HepG2 (cell line): ENCODE results near the gene RPL37A. TPM values are rescaled to one million over a fixed set of nuclear protein-coding genes. Genes with fewer than 3 reads are reported as not detected.
A peak's percentile ranks its signal among the peaks of the same experiment; 100 is the strongest.

Source experiments
- CHCHD3 ChIP-seq: sonication (generic); formaldehyde crosslinking; IDR thresholded peaks from 2 replicates; pipeline ENCODE4 v1.8.0; 2022; ENCODE audit warnings: mild to moderate bottlenecking, missing genetic modification reagents, moderate library complexity
- MAFG ChIP-seq: sonication (generic); formaldehyde crosslinking; IDR thresholded peaks from 2 replicates; pipeline ENCODE4 v1.5.1; 2020; ENCODE audit warnings: mild to moderate bottlenecking, missing genetic modification reagents
- NFE2L1 ChIP-seq: sonication (generic); formaldehyde crosslinking; IDR thresholded peaks from 2 replicates; pipeline ENCODE4 v1.4.0; 2020; ENCODE audit warnings: missing genetic modification reagents, mild to moderate bottlenecking, borderline replicate concordance
- PAF1 ChIP-seq: IDR thresholded peaks from 2 replicates; pipeline ENCODE4 v1.6.1; 2016; ENCODE audit warnings: missing genetic modification reagents, missing compliant biosample characterization
- POLR2AphosphoS5 ChIP-seq: IDR thresholded peaks from 2 replicates; pipeline ENCODE4 v1.6.1; 2012; ENCODE audit warnings: low read depth, low read length
- REPIN1 ChIP-seq: sonication (generic); formaldehyde crosslinking; IDR thresholded peaks from 2 replicates; pipeline ENCODE4 v1.8.0; 2022; ENCODE audit warnings: missing genetic modification reagents, low read depth, mild to moderate bottlenecking, borderline replicate concordance
- RNF2 ChIP-seq: fragments of 450-650 bp; conservative IDR thresholded peaks from 2 replicates; pipeline ENCODE4 v1.6.1; 2016; ENCODE audit warnings: low read depth
- XBP1 ChIP-seq: sonication (generic); formaldehyde crosslinking; IDR thresholded peaks from 2 replicates; pipeline ENCODE4 v1.5.0; 2020; ENCODE audit warnings: missing genetic modification reagents
- ZBTB3 ChIP-seq: sonication (generic); formaldehyde crosslinking; IDR thresholded peaks from 2 replicates; pipeline ENCODE4 v1.4.0; 2020; ENCODE audit warnings: low read depth, mild to moderate bottlenecking, moderate library complexity, missing genetic modification reagents, borderline replicate concordance
- ZNF530 ChIP-seq: sonication (generic); formaldehyde crosslinking; IDR thresholded peaks from 2 replicates; pipeline ENCODE4 v1.5.0; 2020; ENCODE audit warnings: low read depth, mild to moderate bottlenecking, missing genetic modification reagents
- ZNF569 ChIP-seq: sonication (generic); formaldehyde crosslinking; IDR thresholded peaks from 2 replicates; pipeline ENCODE4 v1.5.0; 2020; ENCODE audit warnings: mild to moderate bottlenecking, missing genetic modification reagents, moderate library complexity, borderline replicate concordance
- ZNF773 ChIP-seq: sonication (generic); formaldehyde crosslinking; IDR thresholded peaks from 2 replicates; pipeline ENCODE4 v1.4.0; 2020; ENCODE audit warnings: missing genetic modification reagents, borderline replicate concordance
- ZNF841 ChIP-seq: sonication (generic); formaldehyde crosslinking; IDR thresholded peaks from 2 replicates; pipeline ENCODE4 v1.8.1; 2023; ENCODE audit warnings: missing genetic modification reagents, borderline replicate concordance
- polyA plus RNA-seq, 8 experiments: library from polyadenylated mRNA; depleted of rRNA in 3 of 8; stranded (reverse) in 7 of 8; unstranded in 1 of 8; fragments of >200 nt; fragmentation: Illumina TruSeq in 4 of 8; extraction: Trizol in 4 of 8; gene quantifications; 2 replicates each; pipeline versions ENCODE4 v1.2.1 to v1.2.3, GENCODE V29; 2011 to 2016; ENCODE audit warnings: low read depth in 4 of 8, missing spikeins in 1 of 8, mixed read lengths in 1 of 8; ENCODE audit not compliant: insufficient read depth in 1 of 8
- total RNA-seq, 5 experiments: library from RNA; depleted of rRNA; stranded (reverse); fragments of >200 nt; fragmentation: Illumina TruSeq; extraction: Trizol; gene quantifications; 2 replicates each; pipeline ENCODE4 v1.2.3, GENCODE V29; 2016; ENCODE audit warnings: low read depth in 1 of 5
- TF ChIP-seq, protein P1 (sequence below): sonication (generic); formaldehyde crosslinking; IDR thresholded peaks from 2 replicates; pipeline ENCODE4 v1.5.0; 2020; ENCODE audit warnings: missing genetic modification reagents, mild to moderate bottlenecking, borderline replicate concordance
- TF ChIP-seq, protein P2 (sequence below): sonication (generic); formaldehyde crosslinking; conservative IDR thresholded peaks from 2 replicates; pipeline ENCODE4 v1.4.0; 2020; ENCODE audit warnings: mild to moderate bottlenecking, missing genetic modification reagents, moderate library complexity
- TF ChIP-seq, protein P3 (sequence below): IDR thresholded peaks from 2 replicates; pipeline ENCODE4 v1.4.0; 2020; ENCODE audit warnings: mild to moderate bottlenecking, missing genetic modification reagents
- TF ChIP-seq, protein P4 (sequence below): IDR thresholded peaks from 2 replicates; pipeline ENCODE4 v1.6.1; 2016; ENCODE audit warnings: low read depth, control low read depth
- TF ChIP-seq, protein P5 (sequence below): sonication (generic); formaldehyde crosslinking; IDR thresholded peaks from 2 replicates; pipeline ENCODE4 v1.4.0; 2020; ENCODE audit warnings: missing genetic modification reagents

The RPL37A gene
- total and polyA plus RNA-seq, 2 of the 13 experiments (the other 11 are each of a cell fraction or from before 2014, with no cell fraction given): 6,902 to 7,910 TPM

DNA sequence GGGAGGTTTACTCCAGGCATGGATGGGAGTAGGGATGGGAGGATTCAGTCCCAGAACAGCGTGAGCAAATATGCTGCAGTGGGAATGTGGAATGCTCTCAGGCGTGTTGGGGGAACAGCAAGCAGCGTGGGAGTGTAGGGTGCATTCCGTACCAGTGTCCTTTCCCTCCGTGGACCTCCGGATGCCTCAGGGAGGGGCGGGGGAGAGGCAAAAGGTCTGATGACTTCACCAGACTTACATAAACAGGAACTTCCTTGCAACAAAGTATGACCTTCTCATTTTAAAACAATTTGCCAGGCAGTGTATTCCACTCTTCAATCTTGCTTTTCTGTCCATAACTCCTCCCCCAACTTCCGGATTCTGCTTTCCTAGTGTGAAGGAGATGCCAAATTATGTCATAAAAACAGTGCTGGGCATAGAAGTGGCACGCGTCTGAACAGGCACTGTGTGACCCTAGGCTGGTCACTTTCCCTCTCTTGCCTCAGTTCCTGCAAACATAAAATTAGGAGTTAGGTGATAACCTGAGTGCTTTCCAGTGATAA lies 36.9 kb downstream of the RPL37A start (continued):
- TF ChIP-seq, protein P1, sequence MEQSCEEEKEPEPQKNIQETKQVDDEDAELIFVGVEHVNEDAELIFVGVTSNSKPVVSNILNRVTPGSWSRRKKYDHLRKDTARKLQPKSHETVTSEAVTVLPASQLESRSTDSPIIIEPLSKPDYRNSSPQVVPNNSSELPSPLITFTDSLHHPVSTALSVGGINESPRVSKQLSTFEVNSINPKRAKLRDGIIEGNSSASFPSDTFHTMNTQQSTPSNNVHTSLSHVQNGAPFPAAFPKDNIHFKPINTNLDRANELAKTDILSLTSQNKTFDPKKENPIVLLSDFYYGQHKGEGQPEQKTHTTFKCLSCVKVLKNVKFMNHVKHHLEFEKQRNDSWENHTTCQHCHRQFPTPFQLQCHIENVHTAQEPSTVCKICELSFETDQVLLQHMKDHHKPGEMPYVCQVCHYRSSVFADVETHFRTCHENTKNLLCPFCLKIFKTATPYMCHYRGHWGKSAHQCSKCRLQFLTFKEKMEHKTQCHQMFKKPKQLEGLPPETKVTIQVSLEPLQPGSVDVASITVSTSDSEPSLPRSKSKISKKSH (CRISPR knock-in tag): no peak
- TF ChIP-seq ZNF569 (CRISPR knock-in tag): no peak
- TF ChIP-seq PAF1 (CRISPR knock-in tag): no peak
- TF ChIP-seq MAFG (CRISPR knock-in tag): no peak
- TF ChIP-seq ZNF773 (CRISPR knock-in tag): no peak
- TF ChIP-seq, protein P2, sequence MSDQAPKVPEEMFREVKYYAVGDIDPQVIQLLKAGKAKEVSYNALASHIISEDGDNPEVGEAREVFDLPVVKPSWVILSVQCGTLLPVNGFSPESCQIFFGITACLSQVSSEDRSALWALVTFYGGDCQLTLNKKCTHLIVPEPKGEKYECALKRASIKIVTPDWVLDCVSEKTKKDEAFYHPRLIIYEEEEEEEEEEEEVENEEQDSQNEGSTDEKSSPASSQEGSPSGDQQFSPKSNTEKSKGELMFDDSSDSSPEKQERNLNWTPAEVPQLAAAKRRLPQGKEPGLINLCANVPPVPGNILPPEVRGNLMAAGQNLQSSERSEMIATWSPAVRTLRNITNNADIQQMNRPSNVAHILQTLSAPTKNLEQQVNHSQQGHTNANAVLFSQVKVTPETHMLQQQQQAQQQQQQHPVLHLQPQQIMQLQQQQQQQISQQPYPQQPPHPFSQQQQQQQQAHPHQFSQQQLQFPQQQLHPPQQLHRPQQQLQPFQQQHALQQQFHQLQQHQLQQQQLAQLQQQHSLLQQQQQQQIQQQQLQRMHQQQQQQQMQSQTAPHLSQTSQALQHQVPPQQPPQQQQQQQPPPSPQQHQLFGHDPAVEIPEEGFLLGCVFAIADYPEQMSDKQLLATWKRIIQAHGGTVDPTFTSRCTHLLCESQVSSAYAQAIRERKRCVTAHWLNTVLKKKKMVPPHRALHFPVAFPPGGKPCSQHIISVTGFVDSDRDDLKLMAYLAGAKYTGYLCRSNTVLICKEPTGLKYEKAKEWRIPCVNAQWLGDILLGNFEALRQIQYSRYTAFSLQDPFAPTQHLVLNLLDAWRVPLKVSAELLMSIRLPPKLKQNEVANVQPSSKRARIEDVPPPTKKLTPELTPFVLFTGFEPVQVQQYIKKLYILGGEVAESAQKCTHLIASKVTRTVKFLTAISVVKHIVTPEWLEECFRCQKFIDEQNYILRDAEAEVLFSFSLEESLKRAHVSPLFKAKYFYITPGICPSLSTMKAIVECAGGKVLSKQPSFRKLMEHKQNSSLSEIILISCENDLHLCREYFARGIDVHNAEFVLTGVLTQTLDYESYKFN (CRISPR knock-in tag): peak; percentile 77
- no peak for TF ChIP-seq CHCHD3
- no peak for TF ChIP-seq NFE2L1 (CRISPR knock-in tag)
- no peak for TF ChIP-seq RNF2
- TF ChIP-seq XBP1 (CRISPR knock-in tag): no peak
- no peak for TF ChIP-seq ZNF841
- no peak for TF ChIP-seq ZBTB3 (CRISPR knock-in tag)
- TF ChIP-seq, protein P3, sequence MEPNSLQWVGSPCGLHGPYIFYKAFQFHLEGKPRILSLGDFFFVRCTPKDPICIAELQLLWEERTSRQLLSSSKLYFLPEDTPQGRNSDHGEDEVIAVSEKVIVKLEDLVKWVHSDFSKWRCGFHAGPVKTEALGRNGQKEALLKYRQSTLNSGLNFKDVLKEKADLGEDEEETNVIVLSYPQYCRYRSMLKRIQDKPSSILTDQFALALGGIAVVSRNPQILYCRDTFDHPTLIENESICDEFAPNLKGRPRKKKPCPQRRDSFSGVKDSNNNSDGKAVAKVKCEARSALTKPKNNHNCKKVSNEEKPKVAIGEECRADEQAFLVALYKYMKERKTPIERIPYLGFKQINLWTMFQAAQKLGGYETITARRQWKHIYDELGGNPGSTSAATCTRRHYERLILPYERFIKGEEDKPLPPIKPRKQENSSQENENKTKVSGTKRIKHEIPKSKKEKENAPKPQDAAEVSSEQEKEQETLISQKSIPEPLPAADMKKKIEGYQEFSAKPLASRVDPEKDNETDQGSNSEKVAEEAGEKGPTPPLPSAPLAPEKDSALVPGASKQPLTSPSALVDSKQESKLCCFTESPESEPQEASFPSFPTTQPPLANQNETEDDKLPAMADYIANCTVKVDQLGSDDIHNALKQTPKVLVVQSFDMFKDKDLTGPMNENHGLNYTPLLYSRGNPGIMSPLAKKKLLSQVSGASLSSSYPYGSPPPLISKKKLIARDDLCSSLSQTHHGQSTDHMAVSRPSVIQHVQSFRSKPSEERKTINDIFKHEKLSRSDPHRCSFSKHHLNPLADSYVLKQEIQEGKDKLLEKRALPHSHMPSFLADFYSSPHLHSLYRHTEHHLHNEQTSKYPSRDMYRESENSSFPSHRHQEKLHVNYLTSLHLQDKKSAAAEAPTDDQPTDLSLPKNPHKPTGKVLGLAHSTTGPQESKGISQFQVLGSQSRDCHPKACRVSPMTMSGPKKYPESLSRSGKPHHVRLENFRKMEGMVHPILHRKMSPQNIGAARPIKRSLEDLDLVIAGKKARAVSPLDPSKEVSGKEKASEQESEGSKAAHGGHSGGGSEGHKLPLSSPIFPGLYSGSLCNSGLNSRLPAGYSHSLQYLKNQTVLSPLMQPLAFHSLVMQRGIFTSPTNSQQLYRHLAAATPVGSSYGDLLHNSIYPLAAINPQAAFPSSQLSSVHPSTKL (CRISPR knock-in tag): peak; percentile 80
- no peak for TF ChIP-seq ZNF530 (CRISPR knock-in tag)
- no peak for TF ChIP-seq REPIN1
- TF ChIP-seq POLR2AphosphoS5: no peak
- TF ChIP-seq, protein P4, sequence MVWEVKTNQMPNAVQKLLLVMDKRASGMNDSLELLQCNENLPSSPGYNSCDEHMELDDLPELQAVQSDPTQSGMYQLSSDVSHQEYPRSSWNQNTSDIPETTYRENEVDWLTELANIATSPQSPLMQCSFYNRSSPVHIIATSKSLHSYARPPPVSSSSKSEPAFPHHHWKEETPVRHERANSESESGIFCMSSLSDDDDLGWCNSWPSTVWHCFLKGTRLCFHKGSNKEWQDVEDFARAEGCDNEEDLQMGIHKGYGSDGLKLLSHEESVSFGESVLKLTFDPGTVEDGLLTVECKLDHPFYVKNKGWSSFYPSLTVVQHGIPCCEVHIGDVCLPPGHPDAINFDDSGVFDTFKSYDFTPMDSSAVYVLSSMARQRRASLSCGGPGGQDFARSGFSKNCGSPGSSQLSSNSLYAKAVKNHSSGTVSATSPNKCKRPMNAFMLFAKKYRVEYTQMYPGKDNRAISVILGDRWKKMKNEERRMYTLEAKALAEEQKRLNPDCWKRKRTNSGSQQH (CRISPR knock-in tag): no peak
- TF ChIP-seq, protein P5, sequence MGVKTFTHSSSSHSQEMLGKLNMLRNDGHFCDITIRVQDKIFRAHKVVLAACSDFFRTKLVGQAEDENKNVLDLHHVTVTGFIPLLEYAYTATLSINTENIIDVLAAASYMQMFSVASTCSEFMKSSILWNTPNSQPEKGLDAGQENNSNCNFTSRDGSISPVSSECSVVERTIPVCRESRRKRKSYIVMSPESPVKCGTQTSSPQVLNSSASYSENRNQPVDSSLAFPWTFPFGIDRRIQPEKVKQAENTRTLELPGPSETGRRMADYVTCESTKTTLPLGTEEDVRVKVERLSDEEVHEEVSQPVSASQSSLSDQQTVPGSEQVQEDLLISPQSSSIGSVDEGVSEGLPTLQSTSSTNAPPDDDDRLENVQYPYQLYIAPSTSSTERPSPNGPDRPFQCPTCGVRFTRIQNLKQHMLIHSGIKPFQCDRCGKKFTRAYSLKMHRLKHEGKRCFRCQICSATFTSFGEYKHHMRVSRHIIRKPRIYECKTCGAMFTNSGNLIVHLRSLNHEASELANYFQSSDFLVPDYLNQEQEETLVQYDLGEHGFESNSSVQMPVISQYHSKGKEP (CRISPR knock-in tag): no peak
